Coronary artery (tissue), 2 donors: Measurements from ENCODE around the gene RSF1.

Experiments used
- DNase-seq: peaks from one replicate; pipeline ENCODE4 v3.0.0-alpha.2; 2017; ENCODE audit warnings: low spot score
- H3K27ac ChIP-seq, 2 donors: fragments of 200-600 bp; sonication (generic); one replicate each; pipeline ENCODE4 v1.5.1; 2016 to 2019
- H3K4me3 ChIP-seq: fragments of 200-600 bp; sonication (generic); 2 replicates; pipeline ENCODE4 v1.5.1; 2016; ENCODE audit warnings: mild to moderate bottlenecking, moderate library complexity
- CTCF ChIP-seq: fragments of 200-600 bp; sonication (generic); IDR thresholded peaks from one replicate; pipeline ENCODE4 v1.5.1; 2019; ENCODE audit warnings: antibody characterized with exemption

RSF1 gene

DNA sequence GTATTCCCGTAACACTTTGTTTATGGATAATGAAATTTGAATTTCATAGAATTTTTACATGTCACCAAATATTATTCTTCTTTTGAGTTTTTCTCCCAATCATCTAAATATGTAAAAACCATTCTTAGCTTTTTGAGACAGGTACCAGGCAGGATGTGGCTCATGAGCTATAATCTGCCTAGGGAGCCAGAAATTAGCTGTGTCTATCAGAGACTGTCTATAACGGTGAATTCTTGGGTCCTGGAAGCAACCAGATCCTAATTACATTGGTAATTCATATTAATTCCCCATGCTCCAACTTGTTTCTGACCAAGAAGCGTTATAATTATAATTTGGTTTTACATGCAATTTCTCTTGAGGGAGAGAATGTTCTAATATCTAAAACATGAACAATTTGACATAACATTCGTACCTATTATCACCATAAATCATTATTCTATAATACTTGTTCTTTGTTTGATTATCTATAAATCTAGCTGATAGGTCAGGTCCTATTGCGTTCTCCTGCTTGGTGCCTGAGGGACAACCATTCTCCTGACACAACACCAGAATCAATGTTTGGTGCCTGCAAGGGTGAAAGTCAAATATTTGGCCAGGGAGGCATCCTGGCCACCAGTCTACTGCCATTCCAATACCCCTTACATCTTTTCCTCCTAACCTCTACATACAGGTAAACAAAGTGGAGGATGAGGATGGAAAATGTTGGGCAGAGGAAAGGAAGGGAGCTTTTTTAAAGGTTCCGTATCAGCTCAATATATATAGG lies 69.9 kb downstream of the RSF1 start:
- Histone ChIP-seq H3K4me3 (no peak overlapping the region), H3K27ac (no peak overlapping the region)
- TF ChIP-seq CTCF, result no peak
- no peak for DNase-seq

DNA sequence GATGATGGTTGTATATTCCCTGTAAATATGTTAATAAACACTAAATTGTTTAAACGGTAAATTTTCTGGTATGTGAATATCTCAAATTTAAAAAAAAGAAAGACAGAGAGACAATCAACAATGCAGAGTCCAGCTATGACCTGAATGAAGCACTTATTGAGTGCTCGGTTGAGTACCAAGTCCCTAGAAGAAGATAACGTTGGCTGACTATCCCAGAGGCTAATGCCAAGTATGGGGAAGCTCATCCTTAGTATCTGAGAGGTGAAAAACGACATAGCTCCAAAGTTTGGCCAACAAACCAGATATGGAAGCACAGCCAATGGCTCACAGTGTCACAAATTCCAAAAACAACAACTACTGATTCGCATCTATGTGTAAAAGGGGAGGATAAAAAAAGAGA lies 71.3 kb downstream of the RSF1 start:
- no peak for DNase-seq
- H3K27ac ChIP-seq, result no peak overlapping the region
- TF ChIP-seq CTCF, result no peak
- no peak overlapping the region for H3K4me3 ChIP-seq

- TF ChIP-seq CTCF, result no peak
- Histone ChIP-seq H3K27ac (no peak overlapping the region), H3K4me3 (no peak overlapping the region)
- no peak for DNase-seq
These were observed 72.3 kb downstream of the RSF1 start for GRCh38 chr11:77748266-77748665.

GRCh38 chr11:77747381-77747969 lies 73.0 kb downstream of the RSF1 start:
- no peak for TF ChIP-seq CTCF
- Histone ChIP-seq H3K4me3 (no peak overlapping the region), H3K27ac (no peak overlapping the region)
- DNase-seq, result no peak

GRCh38 chr11:77736473-77736872 lies 84.0 kb downstream of the RSF1 start:
- DNase-seq, result no peak
- H3K4me3 ChIP-seq, result no peak overlapping the region
- H3K27ac ChIP-seq, result no peak overlapping the region
- TF ChIP-seq CTCF, result no peak

GRCh38 chr11:77734890-77735289 lies 85.6 kb downstream of the RSF1 start:
- no peak for DNase-seq
- Histone ChIP-seq H3K4me3 (no peak overlapping the region), H3K27ac (no peak overlapping the region)
- no peak for TF ChIP-seq CTCF

DNA sequence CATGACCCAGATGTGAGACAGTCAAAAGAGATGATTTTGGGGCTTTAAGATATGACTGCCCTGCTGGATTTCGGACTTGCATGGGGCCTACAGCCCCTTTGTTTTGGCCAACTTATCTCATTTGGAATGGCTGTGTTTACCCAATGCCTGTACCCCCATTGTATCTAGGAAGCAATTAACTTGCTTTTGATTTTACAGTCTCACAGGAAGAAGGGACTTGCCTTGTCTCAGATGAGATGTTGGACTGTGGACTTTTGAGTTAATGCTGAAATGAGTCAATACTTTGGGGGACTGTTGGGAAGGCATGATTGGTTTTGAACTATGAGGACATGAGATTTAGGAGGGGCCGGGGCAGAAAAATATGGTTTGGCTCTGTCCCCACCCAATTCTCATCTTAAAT lies 88.4 kb downstream of the RSF1 start:
- no peak overlapping the region for H3K27ac ChIP-seq
- DNase-seq, result no peak
- TF ChIP-seq CTCF, result no peak
- no peak overlapping the region for H3K4me3 ChIP-seq
